GM19043 (cell line): ENCODE data around the gene CBX8.

Experiments
- ATAC-seq: cut with Tn5 transposase; IDR thresholded peaks from one replicate; pipeline ENCODE4 v1.9.1; 2021; ENCODE audit warnings: low read depth; ENCODE audit not compliant: unreplicated experiment

Gene CBX8

GRCh38 chr17:79796763-79797491 is at the start of gene CBX8:
TSS of gene CBX8 (minus strand) at chr17:79797077. CDS start at chr17:79796998, 79 bp downstream.
- ATAC-seq, result peak; percentile 85

GRCh38 chr17:79845601-79845949 is 48.7 kb upstream of the CBX8 start:
- no peak for ATAC-seq

GRCh38 chr17:79844869-79845600 is 48.2 kb upstream of the CBX8 start:
- no peak for ATAC-seq

- ATAC-seq, result no peak
These were observed 47.2 kb upstream of the CBX8 start for GRCh38 chr17:79843816-79844800.

- ATAC-seq, result no peak
These were observed 46.6 kb upstream of the CBX8 start for GRCh38 chr17:79843474-79843815.

- no peak for ATAC-seq
These were observed 46.0 kb upstream of the CBX8 start for GRCh38 chr17:79842656-79843473.

- no peak for ATAC-seq
These were observed 45.3 kb upstream of the CBX8 start for GRCh38 chr17:79842136-79842655.

- ATAC-seq, result no peak
These were observed 44.7 kb upstream of the CBX8 start for GRCh38 chr17:79841369-79842135.

GRCh38 chr17:79840989-79841286 is 44.1 kb upstream of the CBX8 start:
- no peak for ATAC-seq

GRCh38 chr17:79840269-79840988 is 43.6 kb upstream of the CBX8 start:
- ATAC-seq, result no peak

GRCh38 chr17:79839356-79840268 is 42.7 kb upstream of the CBX8 start, which contains the start of gene CBX4:
TSS of gene CBX4 (minus strand) at chr17:79839440. CDS start at chr17:79839251, 189 bp downstream.
- no peak for ATAC-seq

- no peak for ATAC-seq
These were observed 41.8 kb upstream of the CBX8 start for GRCh38 chr17:79838522-79839274.

GRCh38 chr17:79837888-79838521 is 41.1 kb upstream of the CBX8 start:
- ATAC-seq, result no peak

GRCh38 chr17:79836972-79837887 is 40.4 kb upstream of the CBX8 start:
- no peak for ATAC-seq

GRCh38 chr17:79836510-79836971 is 39.7 kb upstream of the CBX8 start:
- ATAC-seq, result no peak
